ENCODE measurements around the gene TCIRG1. TPM values are rescaled to one million over a fixed set of nuclear protein-coding genes. Genes with fewer than 3 reads are reported as not detected.

The TCIRG1 gene
- total and polyA plus RNA-seq, 2 of the 13 experiments (the other 11 are each of a cell fraction or from before 2014, with no cell fraction given) = 48.0 to 69.6 TPM

- ChIA-PET CTCF (ENCODE audit: low intra/inter-chr PET ratio, low total read pairs) (no interaction called here), POLR2A (no interaction called here)
- intact Hi-C loops (cut with micrococcal nuclease; ENCODE audit: unreplicated experiment) = no loop called here
- DNase-seq (ENCODE audit: low spot score) (no peak), ATAC-seq (no peak), FAIRE-seq (no peak)
- H3K79me2 ChIP-seq (ENCODE audit: insufficient read depth, low read length) = peaks cover 91% of the 10 kb centered on the region
- WGBS (ENCODE audit: low lambda C conversion rate) = 85% methylated on average over 3 of the region's 3 CpGs
- H3K27me3 ChIP-seq (ENCODE audit: control insufficient read depth in 1 of 2, insufficient read depth in 2 of 2, low read length in 2 of 2) = no peaks in the 10 kb centered on the region
- no peak overlapping the region for H3K27ac ChIP-seq (ENCODE audit: extremely low read length, insufficient read depth, low read length)
- no peak overlapping the region for H3K4me3 ChIP-seq (replicated peaks in 1 of 3; ENCODE audit: insufficient read depth in 1 of 3, low read depth in 2 of 3, low read length in 3 of 3)
- H3K9ac ChIP-seq (ENCODE audit: insufficient read depth, low read depth, low read length) = no peak overlapping the region
- in situ Hi-C loops (cut with HindIII; ENCODE audit: extremely low pct_ligation_motif_present, low pct_unique_long_range_greater_than_20kb) = no loop called here
- H3K36me3 ChIP-seq (replicated peaks in 1 of 2; ENCODE audit: control insufficient read depth in 1 of 2, insufficient read depth in 2 of 2, low read length in 2 of 2) = peaks cover 24 to 65% of the 10 kb centered on the region in 2 experiments
- no peak overlapping the region for H3K4me2 ChIP-seq (ENCODE audit: low read depth, low read length)
- H3K9me3 ChIP-seq (ENCODE audit: low read length) = no peaks in the 10 kb centered on the region
- TF ChIP-seq STAG1 (CRISPR knock-in tag; IDR thresholded peaks at IDR 0.05) (no peak), ZBED4 (CRISPR knock-in tag; IDR thresholded peaks at IDR 0.05; ENCODE audit: borderline replicate concordance) (no peak), ZNF446 (CRISPR knock-in tag; IDR thresholded peaks at IDR 0.05) (no peak), IKZF4 (CRISPR knock-in tag; IDR thresholded peaks at IDR 0.05; ENCODE audit: borderline replicate concordance, low read depth, not compliant biosample characterization) (no peak), NR3C1 (CRISPR knock-in tag; IDR thresholded peaks at IDR 0.05) (no peak), NFE2L1 (CRISPR knock-in tag; IDR thresholded peaks at IDR 0.05; ENCODE audit: borderline replicate concordance) (no peak), FOXJ3 (CRISPR knock-in tag; IDR thresholded peaks at IDR 0.05; ENCODE audit: borderline replicate concordance) (no peak), TEAD2 (CRISPR knock-in tag; IDR thresholded peaks at IDR 0.05) (no peak), ZNF772 (CRISPR knock-in tag; IDR thresholded peaks at IDR 0.05) (no peak), RAD21 (CRISPR knock-in tag; IDR thresholded peaks at IDR 0.05) (no peak), ZNF549 (CRISPR knock-in tag; IDR thresholded peaks at IDR 0.05) (no peak), ZNF577 (CRISPR knock-in tag; IDR thresholded peaks at IDR 0.05; ENCODE audit: borderline replicate concordance, low read depth) (no peak)
- TF ChIP-seq, protein P1, sequence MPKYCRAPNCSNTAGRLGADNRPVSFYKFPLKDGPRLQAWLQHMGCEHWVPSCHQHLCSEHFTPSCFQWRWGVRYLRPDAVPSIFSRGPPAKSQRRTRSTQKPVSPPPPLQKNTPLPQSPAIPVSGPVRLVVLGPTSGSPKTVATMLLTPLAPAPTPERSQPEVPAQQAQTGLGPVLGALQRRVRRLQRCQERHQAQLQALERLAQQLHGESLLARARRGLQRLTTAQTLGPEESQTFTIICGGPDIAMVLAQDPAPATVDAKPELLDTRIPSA (CRISPR knock-in tag; IDR thresholded peaks at IDR 0.05; ENCODE audit: borderline replicate concordance) = no peak
- no TSS peak for BruUV-seq (replicated peaks)
- peaks cover 12% of the 10 kb centered on the region for H3K4me1 ChIP-seq (ENCODE audit: insufficient read depth, low read length)
- no peak overlapping the region for H2AFZ ChIP-seq (ENCODE audit: low read length)
- 0 out of 2 replicates have a peak, but pooled peaks cover 7% of the 10 kb centered on the region for H4K20me1 ChIP-seq (ENCODE audit: insufficient read depth, low read length)
Observed at GRCh38 chr11:68082481-68082880, 43.7 kb downstream of the TCIRG1 start.

Data from HepG2 (cell line).